HUES6 (cell line): ENCODE data around the gene MASTL.
A peak's percentile ranks its signal among the peaks of the same experiment; 100 is the strongest.
"Not testable (repeated sequence)": the region's sequence is repeated elsewhere in the genome, so short reads cannot be mapped to it uniquely, and the experiment has no call there.

ENCODE experiments used
- H3K27ac ChIP-seq: 2 replicates; pipeline ENCODE4 v1.7.0; 2013; ENCODE audit warnings: low read depth, mild to moderate bottlenecking, low read length, inconsistent platforms
- H3K27me3 ChIP-seq: 2 replicates; pipeline ENCODE4 v1.6.1; 2013; ENCODE audit warnings: low read length; ENCODE audit not compliant: control insufficient read depth, insufficient read depth
- H3K36me3 ChIP-seq: 2 replicates; pipeline ENCODE4 v1.6.1; 2013; ENCODE audit warnings: low read length; ENCODE audit not compliant: control insufficient read depth, insufficient read depth
- H3K4me1 ChIP-seq: 2 replicates; pipeline ENCODE4 v1.6.1; 2013; ENCODE audit warnings: low read length; ENCODE audit not compliant: control insufficient read depth, insufficient read depth
- H3K4me3 ChIP-seq: 2 replicates; pipeline ENCODE4 v1.5.1; 2013; ENCODE audit warnings: low read depth, low read length
- H3K9ac ChIP-seq: one replicate; pipeline ENCODE4 v1.6.1; 2013; ENCODE audit warnings: mild to moderate bottlenecking, low read length
- H3K9me3 ChIP-seq: 2 replicates; pipeline ENCODE4 v1.6.1; 2013; ENCODE audit warnings: low read depth, low read length; ENCODE audit not compliant: control insufficient read depth, insufficient read depth

Gene MASTL

DNA sequence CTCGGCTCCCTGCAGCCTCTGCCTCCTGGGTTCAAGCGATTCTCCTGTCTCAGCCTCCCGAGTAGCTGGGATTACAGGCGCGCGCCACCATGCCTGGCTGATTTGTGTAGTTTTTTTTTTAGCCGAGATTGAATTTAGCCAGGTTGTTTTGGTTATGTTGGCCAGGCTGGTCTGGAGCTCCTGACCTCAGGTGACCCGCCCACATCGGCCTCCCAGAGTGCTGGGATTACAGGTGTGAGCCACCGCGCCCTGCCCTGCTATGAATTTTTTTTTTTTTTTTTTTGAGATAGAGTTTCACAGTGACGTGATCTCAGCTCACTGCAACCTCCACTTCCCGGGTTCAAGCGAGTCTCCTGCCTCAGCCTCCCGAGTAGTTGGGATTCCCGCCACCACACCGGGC is 1.4 kb downstream of the MASTL start:
- peak overlapping the region; percentile 98 for H3K4me3 ChIP-seq
- peaks cover 40% of the 10 kb centered on the region for H3K36me3 ChIP-seq
- not testable (repeated sequence) for H3K27me3 ChIP-seq, H3K4me1 ChIP-seq, H3K9me3 ChIP-seq, H3K9ac ChIP-seq, H3K27ac ChIP-seq

DNA sequence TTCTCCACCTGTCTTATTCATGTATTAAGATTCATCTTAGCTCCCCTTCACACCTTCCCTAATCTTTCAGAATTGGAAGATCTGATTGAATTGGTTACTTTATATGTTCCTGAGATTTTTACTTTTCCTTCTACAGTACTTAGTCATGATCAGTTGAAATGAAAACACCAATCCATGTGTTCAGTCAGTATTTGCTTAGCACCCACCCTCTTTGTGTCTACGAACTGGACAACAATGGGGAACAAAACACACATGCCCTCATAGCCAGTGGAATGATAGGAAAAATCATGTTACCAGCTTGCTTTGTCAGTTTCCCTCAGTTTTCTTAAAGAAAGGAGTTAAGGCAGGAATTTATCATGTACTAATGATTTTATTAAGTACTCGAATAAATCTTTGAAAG is 2.0 kb downstream of the MASTL start:
- Histone ChIP-seq H3K4me3 (peak overlapping the region; percentile 98), H3K9ac (no peak overlapping the region), H3K36me3 (peaks cover 46% of the 10 kb centered on the region), H3K4me1 (peaks cover 9% of the 10 kb centered on the region), H3K27ac (no peak overlapping the region), H3K9me3 (no peaks in the 10 kb centered on the region), H3K27me3 (no peaks in the 10 kb centered on the region)

DNA sequence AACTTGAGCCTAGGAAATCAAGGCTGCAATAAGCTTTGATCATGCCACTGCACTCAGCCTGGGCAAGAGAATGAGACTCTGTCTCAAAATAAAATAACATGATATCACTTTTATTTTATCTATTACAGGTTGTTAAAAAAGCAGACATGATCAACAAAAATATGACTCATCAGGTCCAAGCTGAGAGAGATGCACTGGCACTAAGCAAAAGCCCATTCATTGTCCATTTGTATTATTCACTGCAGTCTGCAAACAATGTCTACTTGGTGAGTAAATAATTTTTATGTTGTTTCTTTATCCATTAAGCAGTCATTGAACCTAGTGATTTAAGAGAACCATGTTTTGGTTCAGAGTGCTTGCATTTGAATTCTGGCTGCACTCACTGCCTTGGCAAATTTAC is 3.3 kb downstream of the MASTL start:
- no peaks in the 10 kb centered on the region for H3K9me3 ChIP-seq
- peaks cover 59% of the 10 kb centered on the region for H3K36me3 ChIP-seq
- H3K27me3 ChIP-seq, result no peaks in the 10 kb centered on the region
- no peak overlapping the region for H3K27ac ChIP-seq
- H3K4me3 ChIP-seq, result no peak overlapping the region
- H3K9ac ChIP-seq, result no peak overlapping the region
- H3K4me1 ChIP-seq, result no peaks in the 10 kb centered on the region

DNA sequence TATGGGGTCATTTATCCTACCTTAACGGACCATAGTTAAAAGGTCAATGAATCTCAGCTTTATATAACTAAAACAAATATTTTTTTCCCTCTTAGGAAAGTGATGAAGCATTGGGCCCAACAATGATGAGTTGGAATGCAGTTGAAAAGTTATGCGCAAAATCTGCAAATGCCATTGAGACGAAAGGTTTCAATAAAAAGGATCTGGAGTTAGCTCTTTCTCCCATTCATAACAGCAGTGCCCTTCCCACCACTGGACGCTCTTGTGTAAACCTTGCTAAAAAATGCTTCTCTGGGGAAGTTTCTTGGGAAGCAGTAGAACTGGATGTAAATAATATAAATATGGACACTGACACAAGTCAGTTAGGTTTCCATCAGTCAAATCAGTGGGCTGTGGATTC is 14.7 kb downstream of the MASTL start:
- H3K36me3 ChIP-seq, result peaks cover 93% of the 10 kb centered on the region
- no peak overlapping the region for H3K9ac ChIP-seq
- no peaks in the 10 kb centered on the region for H3K4me1 ChIP-seq
- no peak overlapping the region for H3K4me3 ChIP-seq
- H3K27ac ChIP-seq, result no peak overlapping the region
- H3K9me3 ChIP-seq, result no peaks in the 10 kb centered on the region
- H3K27me3 ChIP-seq, result no peaks in the 10 kb centered on the region

DNA sequence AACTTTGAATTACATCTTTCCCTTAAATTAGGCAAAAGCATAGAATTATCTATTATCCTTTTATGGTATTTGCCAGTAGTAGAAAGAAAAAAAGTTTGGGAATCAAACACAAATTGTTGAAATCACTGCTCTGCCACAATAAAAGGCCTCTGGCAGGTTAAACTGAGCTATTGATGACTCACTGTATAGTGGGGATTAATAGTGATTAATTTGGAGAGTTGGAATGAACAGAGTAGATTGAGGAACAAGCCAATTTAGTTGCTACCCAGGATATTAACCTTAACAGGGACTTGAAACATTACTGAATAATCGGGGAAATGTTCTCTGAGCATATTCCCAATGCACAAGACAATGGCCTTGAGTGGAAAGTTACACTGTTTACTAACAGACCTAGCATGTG is 33.1 kb downstream of the MASTL start:
- no peak overlapping the region for H3K9ac ChIP-seq
- H3K9me3 ChIP-seq, result no peaks in the 10 kb centered on the region
- H3K27ac ChIP-seq, result no peak overlapping the region
- no peaks in the 10 kb centered on the region for H3K4me1 ChIP-seq
- peaks cover 43% of the 10 kb centered on the region for H3K36me3 ChIP-seq
- H3K27me3 ChIP-seq, result no peaks in the 10 kb centered on the region
- H3K4me3 ChIP-seq, result no peak overlapping the region

DNA sequence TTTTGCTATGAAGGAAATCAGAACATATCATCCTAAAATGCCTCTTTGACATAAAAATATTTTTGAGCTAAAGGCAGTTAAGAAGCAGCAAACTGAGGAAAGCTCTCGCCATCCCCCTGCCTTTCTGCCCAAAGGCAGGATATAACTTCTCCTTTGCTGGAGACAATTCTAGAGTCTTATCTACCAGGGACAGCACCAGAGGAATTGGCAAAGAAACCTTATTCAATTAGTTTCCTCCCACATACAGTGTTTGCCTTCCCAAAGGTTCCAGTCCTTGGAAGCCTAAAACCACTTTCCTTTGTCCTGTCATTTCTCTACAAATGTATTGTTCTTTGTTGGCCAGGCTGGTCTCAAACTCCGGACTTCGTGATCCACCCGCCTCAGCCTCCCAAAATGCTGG is 33.7 kb downstream of the MASTL start:
- Histone ChIP-seq H3K27ac (no peak overlapping the region), H3K4me3 (no peak overlapping the region), H3K4me1 (no peaks in the 10 kb centered on the region), H3K9ac (no peak overlapping the region), H3K27me3 (no peaks in the 10 kb centered on the region), H3K9me3 (no peaks in the 10 kb centered on the region), H3K36me3 (peaks cover 37% of the 10 kb centered on the region)

DNA sequence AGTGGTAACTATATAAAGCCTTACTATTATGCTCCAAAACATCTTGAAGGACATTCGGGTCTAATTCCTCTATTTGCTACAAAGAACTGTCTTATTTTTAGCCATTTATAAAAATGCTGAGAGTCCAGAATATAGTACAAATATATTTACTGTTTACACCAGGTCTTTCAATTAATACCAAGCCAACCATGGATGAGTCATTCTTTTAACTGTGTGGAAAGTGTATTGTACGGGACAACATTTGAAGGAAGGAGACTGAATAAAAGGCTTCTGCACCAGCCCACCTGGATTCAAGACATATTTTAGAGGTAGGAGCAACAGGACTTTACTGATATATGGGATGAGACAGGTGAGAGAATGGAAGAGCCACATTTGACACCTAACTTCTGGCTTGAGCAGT is 35.4 kb downstream of the MASTL start:
- Histone ChIP-seq H3K27ac (no peak overlapping the region), H3K4me3 (no peak overlapping the region), H3K27me3 (no peaks in the 10 kb centered on the region), H3K4me1 (no peaks in the 10 kb centered on the region), H3K9me3 (no peaks in the 10 kb centered on the region), H3K9ac (no peak overlapping the region), H3K36me3 (peaks cover 22% of the 10 kb centered on the region)

DNA sequence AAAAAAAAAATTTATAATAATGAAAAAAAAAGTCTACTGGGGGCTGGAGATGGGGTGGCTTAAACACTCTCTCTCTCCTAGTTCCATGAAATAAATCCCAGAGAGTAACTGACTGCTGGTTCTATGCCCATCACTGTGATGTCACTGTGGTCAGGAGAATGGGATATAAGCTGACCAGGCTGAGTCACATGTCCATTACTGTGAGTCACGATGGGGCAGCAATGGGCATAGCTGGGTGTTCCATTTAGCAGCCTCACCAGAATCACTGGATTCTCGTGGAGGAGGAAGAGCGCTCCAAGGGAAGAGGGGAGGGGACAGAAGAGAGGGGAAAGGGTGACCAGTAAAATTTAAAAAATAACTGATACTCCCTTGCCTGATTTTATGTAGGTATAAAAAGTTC is 37.1 kb downstream of the MASTL start:
- peaks cover 5% of the 10 kb centered on the region for H3K36me3 ChIP-seq
- no peak overlapping the region for H3K4me3 ChIP-seq
- no peaks in the 10 kb centered on the region for H3K27me3 ChIP-seq
- no peaks in the 10 kb centered on the region for H3K4me1 ChIP-seq
- H3K9ac ChIP-seq, result no peak overlapping the region
- no peaks in the 10 kb centered on the region for H3K9me3 ChIP-seq
- no peak overlapping the region for H3K27ac ChIP-seq

DNA sequence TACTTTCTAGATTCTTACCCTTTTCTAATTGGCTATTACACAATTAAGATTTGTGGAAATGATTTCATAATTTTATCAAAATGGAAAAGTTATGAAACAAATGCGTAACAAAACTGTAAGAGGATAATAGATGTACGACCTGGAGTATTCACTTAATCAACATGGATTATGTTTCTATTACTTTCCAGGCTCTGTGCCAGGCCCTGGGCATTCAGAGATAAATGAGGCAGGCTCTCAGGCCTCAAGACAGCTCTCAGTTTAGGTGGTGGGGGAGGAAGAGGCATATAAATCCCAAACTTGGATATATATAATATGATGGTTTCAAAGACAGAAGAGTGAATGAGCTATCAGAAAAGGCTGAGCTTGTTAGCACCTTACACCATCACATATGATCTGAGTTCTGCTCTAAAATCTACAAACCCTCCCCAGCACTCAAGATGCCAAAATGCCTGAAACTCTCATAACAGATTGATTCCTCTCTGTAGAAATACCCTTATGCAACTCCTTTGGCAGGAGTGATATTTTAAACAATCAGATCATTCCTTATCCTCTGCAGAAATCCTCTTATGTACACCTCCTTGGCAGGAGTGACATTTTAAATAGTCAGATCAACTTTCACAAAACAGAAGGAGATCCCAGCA is 42.9 kb downstream of the MASTL start:
- no peaks in the 10 kb centered on the region for H3K4me1 ChIP-seq
- H3K27me3 ChIP-seq, result no peaks in the 10 kb centered on the region
- H3K9me3 ChIP-seq, result no peaks in the 10 kb centered on the region
- H3K36me3 ChIP-seq, result peaks cover under 1% of the 10 kb centered on the region; the same call in 1 of the 2 replicates
- H3K4me3 ChIP-seq, result no peak overlapping the region
- H3K9ac ChIP-seq, result no peak overlapping the region
- no peak overlapping the region for H3K27ac ChIP-seq

DNA sequence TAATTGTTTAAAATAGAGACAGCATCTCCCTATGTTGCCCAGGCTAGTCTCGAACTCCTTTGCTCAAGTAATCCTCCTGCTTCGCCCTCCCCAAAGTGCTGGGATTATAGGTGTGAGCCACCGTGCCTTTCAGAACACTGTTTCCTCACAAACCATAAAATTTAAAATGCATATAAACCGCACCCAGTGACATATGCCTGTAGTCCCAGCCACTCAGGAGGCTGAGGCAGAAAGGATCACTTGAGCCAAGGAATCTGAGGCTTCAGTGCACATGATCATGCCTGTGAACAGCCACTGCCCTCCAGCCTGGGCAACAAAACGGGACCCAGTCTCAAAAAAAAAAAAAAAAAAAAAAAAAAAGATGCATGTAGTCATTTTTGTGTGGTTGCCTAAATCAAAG is 48.7 kb downstream of the MASTL start:
- H3K4me1 ChIP-seq, result no peaks in the 10 kb centered on the region

DNA sequence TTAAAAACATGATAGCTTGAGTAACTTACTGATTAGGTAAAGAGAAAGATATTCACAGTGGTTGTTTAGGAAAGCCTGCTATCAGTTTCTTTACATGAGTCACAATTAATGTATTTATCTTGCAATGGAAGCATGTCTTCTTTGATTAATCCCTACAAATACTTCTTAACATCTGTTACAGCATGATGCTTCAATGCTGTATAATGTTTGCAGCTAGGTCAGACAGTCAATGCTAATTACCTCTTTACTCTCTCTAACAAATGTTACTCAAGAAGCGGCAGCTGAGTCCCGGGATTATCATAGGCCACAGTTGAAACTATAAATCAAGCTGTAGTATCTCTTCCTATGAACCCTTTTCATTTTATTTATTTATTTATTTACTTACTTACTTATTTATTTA is 52.2 kb downstream of the MASTL start:
- Histone ChIP-seq H3K9me3 (no peaks in the 10 kb centered on the region), H3K4me3 (no peak overlapping the region), H3K36me3 (peaks cover 61% of the 10 kb centered on the region)

More for the DNA sequence above, 48.7 kb downstream of the MASTL start:
- Histone ChIP-seq H3K9me3 (no peaks in the 10 kb centered on the region), H3K27ac (no peak overlapping the region), H3K4me3 (no peak overlapping the region), H3K9ac (no peak overlapping the region), H3K36me3 (peaks cover 39% of the 10 kb centered on the region), H3K27me3 (no peaks in the 10 kb centered on the region)

DNA sequence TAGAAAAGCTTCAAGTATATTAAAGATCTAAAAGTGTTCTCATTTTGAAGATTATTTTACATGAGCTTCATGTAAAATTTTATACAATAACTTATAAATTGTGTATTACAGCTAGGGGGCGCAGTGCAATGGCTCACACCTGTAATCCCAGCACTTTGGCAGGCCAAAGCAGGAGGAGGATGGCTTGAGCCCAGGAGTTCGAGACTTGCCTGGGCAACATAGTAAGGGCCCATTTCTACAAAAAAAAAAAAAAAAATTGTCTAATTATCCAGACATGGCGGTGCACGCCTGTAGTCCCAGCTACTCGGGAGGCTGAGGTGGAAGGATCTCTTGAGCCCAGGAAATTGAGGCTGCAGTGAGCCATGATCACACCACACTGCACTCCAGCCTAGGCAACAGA is 68.8 kb downstream of the MASTL start:
- Histone ChIP-seq H3K4me1 (no peaks in the 10 kb centered on the region), H3K9me3 (no peaks in the 10 kb centered on the region), H3K27ac (no peak overlapping the region), H3K36me3 (peaks cover 24% of the 10 kb centered on the region), H3K4me3 (no peak overlapping the region), H3K27me3 (no peaks in the 10 kb centered on the region), H3K9ac (no peak overlapping the region)

More for the DNA sequence above, 52.2 kb downstream of the MASTL start:
- H3K27ac ChIP-seq, result no peak overlapping the region
- H3K9ac ChIP-seq, result no peak overlapping the region
- no peaks in the 10 kb centered on the region for H3K27me3 ChIP-seq
- H3K4me1 ChIP-seq, result no peaks in the 10 kb centered on the region
